Left ventricle myocardium inferior (tissue), 1 donor: ENCODE data around the gene SDK2. TPM values are rescaled to one million over a fixed set of nuclear protein-coding genes. Genes with fewer than 3 reads are reported as not detected.

Experiments
- DNase-seq: peaks from one replicate; pipeline ENCODE4 v3.0.0-alpha.2; 2020
- H3K27ac ChIP-seq: fragments of 200-600 bp; replicated peaks from 2 replicates; pipeline ENCODE4 v1.8.0; 2021
- H3K27me3 ChIP-seq: fragments of 200-600 bp; 2 replicates; pipeline ENCODE4 v1.8.0; 2021; ENCODE audit warnings: low read depth
- H3K36me3 ChIP-seq: fragments of 200-600 bp; 2 replicates; pipeline ENCODE4 v1.8.0; 2021
- H3K4me1 ChIP-seq: fragments of 200-600 bp; 2 replicates; pipeline ENCODE4 v1.8.0; 2021
- H3K4me3 ChIP-seq: fragments of 200-600 bp; 2 replicates; pipeline ENCODE4 v1.8.0; 2021; ENCODE audit warnings: mild to moderate bottlenecking, moderate library complexity
- H3K9me3 ChIP-seq: fragments of 200-600 bp; replicated peaks from 2 replicates; pipeline ENCODE4 v1.8.0; 2021
- intact Hi-C: fragments of 100-400 bp; cut with micrococcal nuclease; formaldehyde crosslinking; loops from one replicate; pipeline ENCODE4 v1.11.0; 2022
- total RNA-seq: library from RNA; stranded (reverse); fragmentation: NEBNext Ultra II Directional; extraction: Animal tissue kit (Norgen Biotek cat#: 25700); gene quantifications from one replicate; pipeline ENCODE4 v1.2.1, GENCODE V29; 2021
- TF ChIP-seq, protein P1 (sequence below): fragments of 200-600 bp; IDR thresholded peaks from 2 replicates; pipeline ENCODE4 v1.8.0; 2021; ENCODE audit warnings: antibody characterized with exemption, mild to moderate bottlenecking, borderline replicate concordance
- donor health status: DM: no; HTN: yes; CAD: no; lungs with severe emphysema.

Gene SDK2
- total RNA-seq, 1 donor from 2014 or later: 2.2 TPM

DNA sequence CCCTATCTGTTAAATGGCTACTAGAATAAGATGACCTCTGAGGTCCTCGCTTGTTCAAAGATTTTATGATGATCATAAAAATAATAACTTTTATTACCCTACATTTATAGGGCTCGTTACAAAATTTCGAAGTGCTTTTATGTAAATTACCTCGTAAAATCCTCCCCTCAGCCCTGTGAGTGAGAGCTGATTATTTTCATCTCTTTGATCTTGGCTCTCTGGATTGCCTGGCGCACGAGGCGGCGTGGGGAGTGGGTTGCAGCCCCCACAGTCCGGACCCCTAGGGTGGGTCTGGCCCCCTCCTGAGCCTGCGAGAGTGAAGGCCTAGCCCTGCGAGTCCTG, 1.6 kb downstream of the SDK2 start:
- TF ChIP-seq, protein P1, sequence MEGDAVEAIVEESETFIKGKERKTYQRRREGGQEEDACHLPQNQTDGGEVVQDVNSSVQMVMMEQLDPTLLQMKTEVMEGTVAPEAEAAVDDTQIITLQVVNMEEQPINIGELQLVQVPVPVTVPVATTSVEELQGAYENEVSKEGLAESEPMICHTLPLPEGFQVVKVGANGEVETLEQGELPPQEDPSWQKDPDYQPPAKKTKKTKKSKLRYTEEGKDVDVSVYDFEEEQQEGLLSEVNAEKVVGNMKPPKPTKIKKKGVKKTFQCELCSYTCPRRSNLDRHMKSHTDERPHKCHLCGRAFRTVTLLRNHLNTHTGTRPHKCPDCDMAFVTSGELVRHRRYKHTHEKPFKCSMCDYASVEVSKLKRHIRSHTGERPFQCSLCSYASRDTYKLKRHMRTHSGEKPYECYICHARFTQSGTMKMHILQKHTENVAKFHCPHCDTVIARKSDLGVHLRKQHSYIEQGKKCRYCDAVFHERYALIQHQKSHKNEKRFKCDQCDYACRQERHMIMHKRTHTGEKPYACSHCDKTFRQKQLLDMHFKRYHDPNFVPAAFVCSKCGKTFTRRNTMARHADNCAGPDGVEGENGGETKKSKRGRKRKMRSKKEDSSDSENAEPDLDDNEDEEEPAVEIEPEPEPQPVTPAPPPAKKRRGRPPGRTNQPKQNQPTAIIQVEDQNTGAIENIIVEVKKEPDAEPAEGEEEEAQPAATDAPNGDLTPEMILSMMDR: no peak
- H3K4me3 ChIP-seq: peak overlapping the region; percentile 71
- H3K9me3 ChIP-seq: no peaks in the 10 kb centered on the region
- H3K36me3 ChIP-seq: no peaks in the 10 kb centered on the region
- no peak overlapping the region for H3K27ac ChIP-seq
- peaks cover 77% of the 10 kb centered on the region for H3K27me3 ChIP-seq
- DNase-seq: no peak
- intact Hi-C loops: no loop called here
- peaks cover 26% of the 10 kb centered on the region for H3K4me1 ChIP-seq

DNA sequence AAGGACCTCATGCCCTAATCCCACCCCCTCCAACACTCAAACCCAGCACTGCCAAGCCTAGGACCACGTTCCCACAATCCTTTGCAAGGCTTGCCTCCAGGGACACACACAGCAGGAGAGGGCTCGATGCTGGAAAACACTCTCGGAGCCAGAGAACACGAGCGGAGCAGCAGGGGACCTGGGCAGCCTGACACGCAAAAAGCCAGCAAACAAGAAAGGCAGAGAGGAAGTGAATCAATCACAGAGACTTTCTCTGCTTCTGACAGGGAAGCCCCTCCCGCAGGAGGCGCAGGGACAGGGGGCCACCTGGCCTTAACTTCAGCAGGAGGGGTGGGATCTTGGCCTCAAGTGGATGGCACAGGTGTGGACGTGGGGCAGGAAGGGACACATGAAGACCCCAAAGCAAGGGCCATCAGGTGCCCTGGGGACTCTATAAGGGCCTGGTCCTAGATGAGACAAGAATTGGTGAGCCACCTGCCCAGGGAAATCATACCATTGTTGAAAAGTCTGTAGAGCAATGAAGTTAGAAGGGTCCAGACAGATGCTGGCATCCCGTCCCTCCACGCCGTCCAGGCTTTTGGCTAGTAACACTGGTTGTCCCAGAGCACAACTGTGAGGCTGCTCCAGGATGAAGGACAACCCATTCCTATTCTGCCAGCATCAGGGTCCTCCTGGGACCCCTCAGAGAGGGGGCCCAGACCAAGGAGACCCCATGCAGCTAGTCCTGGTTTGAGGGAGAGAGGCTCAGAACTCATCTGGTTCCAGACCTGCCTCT, 2.2 kb downstream of the SDK2 start:
- TF ChIP-seq, protein P1: no peak
- Histone ChIP-seq H3K27me3 (peaks cover 71% of the 10 kb centered on the region), H3K27ac (no peak overlapping the region), H3K4me3 (no peak overlapping the region), H3K36me3 (no peaks in the 10 kb centered on the region), H3K4me1 (peaks cover 26% of the 10 kb centered on the region), H3K9me3 (no peaks in the 10 kb centered on the region)
- no peak for DNase-seq
- intact Hi-C loops: no loop called here

DNA sequence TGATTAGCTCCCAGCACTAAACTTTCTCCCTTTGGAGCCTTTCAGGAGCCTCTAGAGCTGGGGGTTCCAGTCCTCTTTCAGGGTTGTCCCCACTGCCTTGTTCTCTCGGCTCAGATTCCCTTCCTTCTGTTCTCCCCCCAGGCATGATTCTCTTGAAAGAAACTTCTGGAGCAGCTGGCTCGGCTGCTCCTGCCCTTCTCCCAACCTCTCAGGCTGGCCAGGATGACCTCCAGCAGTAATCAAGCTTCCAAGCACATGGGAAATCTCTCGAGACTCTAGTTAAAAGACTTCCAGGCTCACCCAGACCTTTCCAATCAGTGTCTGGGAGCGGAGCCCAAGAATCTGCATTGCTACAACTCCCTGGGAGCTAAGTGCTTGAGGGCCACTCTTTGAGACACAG, 3.6 kb downstream of the SDK2 start:
- Histone ChIP-seq H3K4me3 (no peak overlapping the region), H3K36me3 (no peaks in the 10 kb centered on the region), H3K27me3 (peaks cover 57% of the 10 kb centered on the region), H3K4me1 (peaks cover 26% of the 10 kb centered on the region), H3K9me3 (no peaks in the 10 kb centered on the region), H3K27ac (no peak overlapping the region)
- no peak for DNase-seq
- intact Hi-C loops: no loop called here
- TF ChIP-seq, protein P1: no peak

DNA sequence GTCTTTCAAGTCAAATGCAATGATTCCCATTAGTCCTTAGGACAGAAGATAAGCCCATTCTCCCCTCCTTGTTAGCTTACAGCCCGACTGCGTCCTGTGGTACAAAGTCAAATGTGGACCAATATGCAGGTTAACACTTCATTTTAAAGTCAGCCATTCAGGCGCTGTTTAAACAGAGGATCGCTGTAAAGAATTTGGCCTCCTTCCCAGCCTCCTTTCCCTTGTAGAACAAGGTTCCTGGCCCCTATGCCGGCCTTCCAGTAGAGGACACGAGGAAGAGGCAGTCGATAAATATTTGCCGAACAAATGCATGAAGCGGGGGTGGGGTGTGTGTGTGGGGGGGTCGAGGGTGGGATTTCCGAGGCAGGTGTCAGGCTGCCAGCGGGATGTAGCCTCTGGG, 4.3 kb downstream of the SDK2 start:
- intact Hi-C loops: no loop called here
- H3K9me3 ChIP-seq: no peaks in the 10 kb centered on the region
- TF ChIP-seq, protein P1: no peak
- no peak overlapping the region for H3K4me3 ChIP-seq
- H3K4me1 ChIP-seq: peaks cover 20% of the 10 kb centered on the region
- H3K27ac ChIP-seq: no peak overlapping the region
- H3K27me3 ChIP-seq: peaks cover 51% of the 10 kb centered on the region
- H3K36me3 ChIP-seq: no peaks in the 10 kb centered on the region
- DNase-seq: no peak

DNA sequence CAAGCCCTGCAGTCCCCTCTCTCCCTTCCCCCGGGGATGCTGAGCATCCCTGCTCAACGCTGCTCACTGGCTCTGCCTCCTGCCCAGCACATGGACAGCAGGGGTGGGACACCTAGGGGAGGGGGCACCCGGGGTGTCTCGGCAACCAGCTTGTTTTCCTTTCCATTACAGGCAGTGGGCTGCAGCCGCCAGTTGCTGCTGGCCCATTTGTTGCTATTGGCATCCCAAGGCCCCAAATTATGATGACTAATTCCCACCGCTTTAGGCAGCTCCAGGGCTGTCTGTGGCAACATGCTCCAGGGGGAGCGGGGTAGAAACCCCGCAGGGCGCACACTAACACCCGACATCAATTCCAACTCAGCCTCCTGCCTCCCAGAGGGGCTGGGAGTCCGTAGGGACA, 4.9 kb downstream of the SDK2 start:
- intact Hi-C loops: no loop called here
- H3K27me3 ChIP-seq: peaks cover 47% of the 10 kb centered on the region
- DNase-seq: no peak

More for the DNA sequence above, 4.9 kb downstream of the SDK2 start:
- H3K27ac ChIP-seq: no peak overlapping the region
- no peaks in the 10 kb centered on the region for H3K9me3 ChIP-seq
- peaks cover 18% of the 10 kb centered on the region for H3K4me1 ChIP-seq
- H3K36me3 ChIP-seq: no peaks in the 10 kb centered on the region
- no peak overlapping the region for H3K4me3 ChIP-seq
- TF ChIP-seq, protein P1: no peak
